Panc1 (cell line): ENCODE results near the gene MID2. TPM values are rescaled to one million over a fixed set of nuclear protein-coding genes. Genes with fewer than 3 reads are reported as not detected.
A peak's percentile ranks its signal among the peaks of the same experiment; 100 is the strongest.

Experiments
- ATAC-seq: fragments of 200-7000 bp; cut with Tn5 transposase; 2 replicates; pipeline ENCODE4 v1.9.1; 2020; ENCODE audit warnings: mild to moderate bottlenecking, moderate library complexity
- BruUV-seq: library from RNA; stranded (reverse); fragments of 400-500 nt; replicated peaks from 2 replicates; lab custom pipeline; 2021; lab: Mats Ljungman, UMichigan
- CTCF ChIA-PET: fragments of 300-600 bp; sonication (Branson Sonifier 250); formaldehyde crosslinking; loops from one replicate; lab custom pipeline; 2022; ENCODE audit warnings: antibody characterized with exemption; lab: Charles Lee
- POLR2A ChIA-PET: fragments of 300-600 bp; sonication (Branson Sonifier 250); formaldehyde crosslinking; loops from one replicate; lab custom pipeline; 2022; ENCODE audit warnings: antibody characterized with exemption; lab: Charles Lee
- DNase-seq: peaks from one replicate; pipeline ENCODE4 v3.0.0-alpha.2; 2010; ENCODE audit warnings: low read depth, low spot score
- H3K27ac ChIP-seq: 2 replicates; pipeline ENCODE4 v1.5.1; 2011; ENCODE audit warnings: mild to moderate bottlenecking, low read length, inconsistent platforms
- H3K27me3 ChIP-seq: fragments of 200-500 bp; sonication (Bioruptor generic); 2 replicates; pipeline ENCODE4 v1.6.0; 2014; ENCODE audit warnings: low read length, inconsistent platforms; ENCODE audit not compliant: control insufficient read depth, insufficient read depth
- H3K36me3 ChIP-seq: fragments of 200-500 bp; sonication (Bioruptor generic); 2 replicates; pipeline ENCODE4 v1.5.1; 2014; ENCODE audit warnings: inconsistent platforms, mild to moderate bottlenecking, low read length, moderate library complexity; ENCODE audit not compliant: control insufficient read depth, insufficient read depth
- H3K4me1 ChIP-seq: 2 replicates; pipeline ENCODE4 v1.5.1; 2011; ENCODE audit warnings: inconsistent platforms, mild to moderate bottlenecking, low read length, moderate library complexity; ENCODE audit not compliant: control insufficient read depth, insufficient read depth
- H3K4me3 ChIP-seq, 2 experiments: 2 replicates each; pipeline ENCODE4 v1.5.1; 2011 to 2012; ENCODE audit warnings: low read depth in 2 of 2, low read length in 2 of 2, mild to moderate bottlenecking in 2 of 2, inconsistent platforms in 1 of 2, moderate library complexity in 1 of 2
- H3K9me3 ChIP-seq: fragments of 200-500 bp; sonication (Bioruptor generic); 2 replicates; pipeline ENCODE4 v1.5.1; 2014; ENCODE audit warnings: low read depth, mild to moderate bottlenecking, inconsistent platforms, low read length, moderate library complexity; ENCODE audit not compliant: control insufficient read depth, insufficient read depth
- POLR2AphosphoS5 ChIP-seq: IDR thresholded peaks from 2 replicates; pipeline ENCODE4 v1.6.1; 2012; ENCODE audit warnings: mild to moderate bottlenecking, low read depth, low read length, moderate library complexity
- TCF7L2 ChIP-seq: IDR thresholded peaks from 2 replicates; pipeline ENCODE4 v1.6.1; 2011; ENCODE audit warnings: mild to moderate bottlenecking, low read depth, low read length, inconsistent platforms
- in situ Hi-C: cut with HindIII; loops from 2 replicates; pipeline ENCODE4 v1.10.0; 2016; ENCODE audit warnings: low sequenced_read_pairs, low pct_unique_long_range_greater_than_20kb
- intact Hi-C: fragments of 100-400 bp; cut with micrococcal nuclease; formaldehyde crosslinking; loops from one replicate; pipeline ENCODE4 v1.10.0; 2022; ENCODE audit not compliant: unreplicated experiment
- total RNA-seq: library from RNA; stranded (reverse); gene quantifications from one replicate; pipeline ENCODE4 v1.2.1, GENCODE V29; 2021; ENCODE audit not compliant: unreplicated experiment
- TF ChIP-seq, protein P1 (sequence below): fragments of 450-650 bp; IDR thresholded peaks from 2 replicates; pipeline ENCODE4 v1.5.1; 2017; ENCODE audit warnings: mild to moderate bottlenecking
- TF ChIP-seq, protein P2 (sequence below), 2 experiments: IDR thresholded peaks; 2 replicates each; pipeline ENCODE4 v1.6.1; 2011 to 2012; ENCODE audit warnings: low read depth in 2 of 2, control low read depth in 1 of 2, low read length in 1 of 2, mild to moderate bottlenecking in 1 of 2, moderate library complexity in 1 of 2; ENCODE audit not compliant: insufficient read depth in 1 of 2

Gene MID2
- total RNA-seq, 1 experiment from 2014 or later: 24.7 TPM

DNA sequence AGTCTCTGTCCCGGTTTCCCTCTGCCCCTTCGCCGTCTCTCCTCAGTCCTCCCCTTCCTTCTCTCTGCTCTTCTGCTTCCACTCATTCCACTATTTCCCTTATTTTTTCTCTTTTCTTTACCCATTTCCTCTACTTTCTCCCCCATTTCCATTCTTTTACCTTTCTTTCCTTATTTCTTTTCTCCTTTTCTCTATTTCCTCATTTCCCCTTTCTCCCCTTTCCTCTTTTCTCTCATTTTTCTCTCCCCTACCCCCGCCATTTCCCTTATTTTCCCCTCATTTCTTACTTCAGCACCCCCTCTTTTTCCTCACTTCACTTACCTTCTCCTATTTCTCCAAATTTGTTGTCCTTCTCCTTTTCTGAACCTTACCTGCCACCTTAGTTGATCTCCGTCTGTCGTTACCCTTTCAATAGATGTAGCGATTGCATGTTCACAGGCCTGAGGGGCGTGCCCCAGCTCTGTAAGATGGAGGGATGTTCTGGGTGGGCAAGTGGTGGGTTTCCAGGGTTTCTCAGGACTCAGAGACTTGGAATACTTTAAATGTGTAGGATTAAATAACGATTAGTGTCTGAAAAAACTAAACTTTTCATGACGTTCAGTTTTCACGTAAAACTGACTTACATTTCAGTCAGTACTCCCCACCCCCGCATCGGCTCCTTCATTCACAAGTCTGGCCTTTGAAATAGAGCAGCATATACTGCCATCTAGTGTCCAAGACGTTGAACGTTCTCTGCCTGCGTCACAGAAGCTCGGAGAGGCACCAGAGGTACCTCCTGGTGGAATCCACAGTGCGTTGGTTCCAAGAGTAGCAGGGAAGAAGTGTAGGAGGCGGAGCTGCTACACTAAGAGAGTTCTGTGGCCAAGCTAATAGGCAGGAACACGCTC, 48.8 kb upstream of the MID2 start:
- H3K4me1 ChIP-seq: peaks cover 7% of the 10 kb centered on the region
- TF ChIP-seq, protein P1, sequence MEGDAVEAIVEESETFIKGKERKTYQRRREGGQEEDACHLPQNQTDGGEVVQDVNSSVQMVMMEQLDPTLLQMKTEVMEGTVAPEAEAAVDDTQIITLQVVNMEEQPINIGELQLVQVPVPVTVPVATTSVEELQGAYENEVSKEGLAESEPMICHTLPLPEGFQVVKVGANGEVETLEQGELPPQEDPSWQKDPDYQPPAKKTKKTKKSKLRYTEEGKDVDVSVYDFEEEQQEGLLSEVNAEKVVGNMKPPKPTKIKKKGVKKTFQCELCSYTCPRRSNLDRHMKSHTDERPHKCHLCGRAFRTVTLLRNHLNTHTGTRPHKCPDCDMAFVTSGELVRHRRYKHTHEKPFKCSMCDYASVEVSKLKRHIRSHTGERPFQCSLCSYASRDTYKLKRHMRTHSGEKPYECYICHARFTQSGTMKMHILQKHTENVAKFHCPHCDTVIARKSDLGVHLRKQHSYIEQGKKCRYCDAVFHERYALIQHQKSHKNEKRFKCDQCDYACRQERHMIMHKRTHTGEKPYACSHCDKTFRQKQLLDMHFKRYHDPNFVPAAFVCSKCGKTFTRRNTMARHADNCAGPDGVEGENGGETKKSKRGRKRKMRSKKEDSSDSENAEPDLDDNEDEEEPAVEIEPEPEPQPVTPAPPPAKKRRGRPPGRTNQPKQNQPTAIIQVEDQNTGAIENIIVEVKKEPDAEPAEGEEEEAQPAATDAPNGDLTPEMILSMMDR: peak; percentile 78
- TF ChIP-seq, protein P2, sequence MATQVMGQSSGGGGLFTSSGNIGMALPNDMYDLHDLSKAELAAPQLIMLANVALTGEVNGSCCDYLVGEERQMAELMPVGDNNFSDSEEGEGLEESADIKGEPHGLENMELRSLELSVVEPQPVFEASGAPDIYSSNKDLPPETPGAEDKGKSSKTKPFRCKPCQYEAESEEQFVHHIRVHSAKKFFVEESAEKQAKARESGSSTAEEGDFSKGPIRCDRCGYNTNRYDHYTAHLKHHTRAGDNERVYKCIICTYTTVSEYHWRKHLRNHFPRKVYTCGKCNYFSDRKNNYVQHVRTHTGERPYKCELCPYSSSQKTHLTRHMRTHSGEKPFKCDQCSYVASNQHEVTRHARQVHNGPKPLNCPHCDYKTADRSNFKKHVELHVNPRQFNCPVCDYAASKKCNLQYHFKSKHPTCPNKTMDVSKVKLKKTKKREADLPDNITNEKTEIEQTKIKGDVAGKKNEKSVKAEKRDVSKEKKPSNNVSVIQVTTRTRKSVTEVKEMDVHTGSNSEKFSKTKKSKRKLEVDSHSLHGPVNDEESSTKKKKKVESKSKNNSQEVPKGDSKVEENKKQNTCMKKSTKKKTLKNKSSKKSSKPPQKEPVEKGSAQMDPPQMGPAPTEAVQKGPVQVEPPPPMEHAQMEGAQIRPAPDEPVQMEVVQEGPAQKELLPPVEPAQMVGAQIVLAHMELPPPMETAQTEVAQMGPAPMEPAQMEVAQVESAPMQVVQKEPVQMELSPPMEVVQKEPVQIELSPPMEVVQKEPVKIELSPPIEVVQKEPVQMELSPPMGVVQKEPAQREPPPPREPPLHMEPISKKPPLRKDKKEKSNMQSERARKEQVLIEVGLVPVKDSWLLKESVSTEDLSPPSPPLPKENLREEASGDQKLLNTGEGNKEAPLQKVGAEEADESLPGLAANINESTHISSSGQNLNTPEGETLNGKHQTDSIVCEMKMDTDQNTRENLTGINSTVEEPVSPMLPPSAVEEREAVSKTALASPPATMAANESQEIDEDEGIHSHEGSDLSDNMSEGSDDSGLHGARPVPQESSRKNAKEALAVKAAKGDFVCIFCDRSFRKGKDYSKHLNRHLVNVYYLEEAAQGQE (IDR thresholded peaks at IDR 0.05; ENCODE audit: insufficient read depth in 1 of 2, low read depth in 2 of 2, low read length in 1 of 2): no peak
- DNase-seq (peak; percentile 78), ATAC-seq (peak; percentile 92)
- peak overlapping the region; percentile 42 to 71 for H3K4me3 ChIP-seq
- no peak overlapping the region; the same call in 1 of the 2 replicates for H3K27ac ChIP-seq
- ChIA-PET CTCF (interaction anchor here (0.6 to 2.0 kb wide), 9 partner anchors 13 to 244 kb away, joined by 3 to 19 read pairs (median 4); no protein-coding TSS in a partner anchor), POLR2A (no interaction called here)
- no peaks in the 10 kb centered on the region for H3K36me3 ChIP-seq
- intact Hi-C loops: loop anchor here (1.0 to 10.0 kb wide), 5 partner anchors 60 to 295 kb away; no protein-coding TSS in a partner anchor
- BruUV-seq: no TSS peak
- no peaks in the 10 kb centered on the region for H3K9me3 ChIP-seq
- in situ Hi-C loops: no loop called here
- H3K27me3 ChIP-seq: no peaks in the 10 kb centered on the region; the same call in 1 of the 2 replicates

DNA sequence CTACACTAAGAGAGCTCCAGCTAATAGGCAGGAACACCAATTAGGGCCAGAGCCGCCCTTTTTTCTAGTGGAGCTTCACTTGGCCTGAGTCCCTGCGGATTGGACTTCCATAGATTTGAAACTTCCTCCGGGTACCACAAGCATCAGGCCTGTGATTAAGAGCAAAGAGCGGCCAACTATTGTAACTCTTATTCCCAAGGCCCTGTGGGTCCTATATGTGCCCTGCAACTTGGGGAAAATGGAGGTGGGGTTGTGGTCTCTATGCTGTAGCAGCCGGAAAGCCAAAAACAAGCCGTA, 48.2 kb upstream of the MID2 start, which contains the start of gene NCBP2L:
Gene NCBP2L (plus strand): TSS at position 198 of the 297 bp plus-strand sequence. CDS start 16,488 bp downstream, outside the sequence.
- no peak for ATAC-seq
- TF ChIP-seq POLR2AphosphoS5: no peak
- TF ChIP-seq TCF7L2: no peak
- TF ChIP-seq, protein P1: peak; percentile 39; the same call in 1 of the 2 replicates
- no TSS peak for BruUV-seq
- H3K9me3 ChIP-seq: no peaks in the 10 kb centered on the region
- ChIA-PET POLR2A (no interaction called here), CTCF (interaction anchor here (0.6 to 2.0 kb wide), 8 partner anchors 59 to 243 kb away, joined by 3 to 19 read pairs (median 4); no protein-coding TSS in a partner anchor)
- no peak for DNase-seq
- intact Hi-C loops (loop anchor here (1.0 to 10.0 kb wide), 5 partner anchors 61 to 295 kb away; no protein-coding TSS in a partner anchor), in situ Hi-C loops (no loop called here)
- H3K36me3 ChIP-seq: no peaks in the 10 kb centered on the region
- H3K27me3 ChIP-seq: no peaks in the 10 kb centered on the region; the same call in 1 of the 2 replicates
- no peak within 1 kb of the TSS; the same call in 1 of the 2 replicates for H3K27ac ChIP-seq
- H3K4me3 ChIP-seq: peak within 1 kb of the TSS; percentile 42 to 71
- peaks cover 7% of the 10 kb centered on the region for H3K4me1 ChIP-seq
